AG09319 (cell line): Measurements from ENCODE around the gene ANKMY1.

Experiments used
- DNase-seq: peaks from one replicate; pipeline ENCODE4 v3.0.0-alpha.2; 2010; ENCODE audit warnings: low read depth; ENCODE audit errors: extremely low read depth
- CTCF ChIP-seq: IDR thresholded peaks from 2 replicates; pipeline ENCODE4 v1.5.1; 2011; ENCODE audit warnings: low read depth, mild to moderate bottlenecking, inconsistent platforms, low read length, moderate library complexity

ANKMY1 gene

GRCh38 chr2:240467659-240468302 is 90.0 kb downstream of the ANKMY1 start:
- DNase-seq = no peak
- no peak for TF ChIP-seq CTCF

DNA sequence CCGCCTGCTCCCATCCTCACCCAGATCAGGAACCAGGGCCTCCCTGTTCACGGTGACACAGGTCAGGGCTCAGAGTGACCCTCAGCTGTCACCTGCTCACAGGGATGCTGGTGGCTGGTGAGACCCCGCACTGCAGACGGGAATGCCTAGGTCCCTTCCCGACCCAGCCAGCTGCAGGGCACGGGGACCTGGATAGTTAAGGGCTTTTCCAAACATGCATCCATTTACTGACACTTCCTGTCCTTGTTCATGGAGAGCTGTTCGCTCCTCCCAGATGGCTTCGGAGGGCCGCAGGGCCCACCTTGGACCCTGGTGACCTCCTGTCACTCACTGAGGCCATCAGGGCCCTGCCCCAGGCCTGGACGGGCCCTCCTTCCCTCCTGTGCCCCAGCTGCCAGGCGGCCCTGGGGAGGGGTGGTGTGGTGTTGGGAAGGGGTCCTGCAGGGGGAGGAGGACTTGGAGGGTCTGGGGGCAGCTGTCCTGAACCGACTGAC is 90.6 kb downstream of the ANKMY1 start:
- no peak for TF ChIP-seq CTCF
- DNase-seq = no peak

DNA sequence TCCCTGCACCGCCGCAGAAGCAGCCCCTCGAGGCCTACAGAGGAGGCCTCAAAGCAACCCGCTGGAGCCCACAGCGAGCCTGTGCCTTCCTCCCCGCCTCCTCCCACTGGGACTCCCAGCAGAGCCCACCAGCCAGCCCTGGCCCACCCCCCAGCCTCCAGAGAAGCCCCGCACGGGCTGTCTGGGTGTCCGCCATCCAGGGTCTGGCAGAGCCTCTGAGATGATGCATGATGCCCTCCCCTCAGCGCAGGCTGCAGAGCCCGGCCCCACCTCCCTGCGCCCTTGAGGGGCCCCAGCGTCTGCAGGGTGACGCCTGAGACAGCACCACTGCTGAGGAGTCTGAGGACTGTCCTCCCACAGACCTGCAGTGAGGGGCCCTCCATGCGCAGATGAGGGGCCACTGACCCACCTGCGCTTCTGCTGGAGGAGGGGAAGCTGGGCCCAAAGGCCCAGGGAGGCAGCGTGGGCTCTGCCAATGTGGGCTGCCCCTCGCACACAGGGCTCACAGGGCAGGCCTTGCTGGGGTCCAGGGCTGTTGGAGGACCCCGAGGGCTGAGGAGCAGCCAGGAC is 91.1 kb downstream of the ANKMY1 start:
- no peak for DNase-seq
- TF ChIP-seq CTCF = no peak

DNA sequence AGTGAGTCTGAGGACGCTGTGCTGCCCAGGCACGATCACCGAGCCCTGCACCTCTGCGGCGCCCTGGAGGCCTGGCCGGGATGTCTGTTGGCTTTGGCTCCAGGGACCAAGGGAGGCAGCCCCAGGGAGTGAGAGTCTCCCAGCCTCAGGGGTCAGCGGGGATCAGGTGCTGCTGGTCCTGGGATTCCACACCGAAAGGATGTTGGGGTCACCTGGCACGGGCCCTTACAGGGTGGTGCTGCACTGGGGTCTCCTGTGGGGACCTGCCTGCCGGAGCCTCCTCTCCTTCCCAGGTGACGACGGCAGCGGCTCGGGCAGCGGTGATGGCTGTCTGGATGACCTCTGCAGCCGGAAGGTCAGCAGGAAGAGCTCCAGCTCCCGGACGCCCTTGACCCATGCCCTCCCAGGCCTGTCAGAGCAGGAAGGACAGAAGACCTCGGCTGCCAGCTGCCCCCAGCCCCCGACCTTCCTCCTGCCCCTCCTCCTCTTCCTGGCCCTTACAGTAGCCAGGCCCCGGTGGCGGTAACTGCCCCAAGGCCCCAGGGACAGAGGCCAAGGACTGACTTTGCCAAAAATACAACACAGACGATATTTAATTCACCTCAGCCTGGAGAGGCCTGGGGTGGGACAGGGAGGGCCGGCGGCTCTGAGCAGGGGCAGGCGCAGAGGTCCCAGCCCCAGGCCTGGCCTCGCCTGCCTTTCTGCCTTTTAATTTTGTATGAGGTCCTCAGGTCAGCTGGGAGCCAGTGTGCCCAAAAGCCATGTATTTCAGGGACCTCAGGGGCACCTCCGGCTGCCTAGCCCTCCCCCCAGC is 91.8 kb downstream of the ANKMY1 start:
- DNase-seq = no peak
- no peak for TF ChIP-seq CTCF

DNA sequence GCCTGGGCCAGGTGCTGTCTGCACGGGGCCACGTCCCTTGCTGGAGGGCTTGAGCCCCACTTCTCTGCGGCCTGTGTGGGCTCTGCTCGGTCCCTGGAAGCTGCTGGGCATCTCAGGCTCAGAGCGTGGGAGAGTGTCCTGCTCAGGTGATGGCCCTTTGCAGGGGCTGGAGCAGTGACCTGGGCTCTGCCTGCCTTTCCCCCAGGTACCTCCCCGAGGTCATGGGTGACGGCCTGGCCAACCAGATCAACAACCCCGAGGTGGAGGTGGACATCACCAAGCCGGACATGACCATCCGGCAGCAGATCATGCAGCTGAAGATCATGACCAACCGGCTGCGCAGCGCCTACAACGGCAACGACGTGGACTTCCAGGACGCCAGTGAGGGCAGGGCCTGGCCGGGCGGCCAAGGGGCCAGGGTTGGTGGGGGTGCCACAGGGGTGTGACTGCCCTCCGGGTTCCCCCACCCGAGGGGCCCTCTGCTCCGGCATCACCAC is 92.5 kb downstream of the ANKMY1 start:
- TF ChIP-seq CTCF = no peak
- no peak for DNase-seq

GRCh38 chr2:240464514-240465241 is 93.1 kb downstream of the ANKMY1 start:
- no peak for DNase-seq
- no peak for TF ChIP-seq CTCF
